ENCODE measurements around the gene PAPPA2.

GRCh38 chr1:176741181-176741580 is 278.2 kb downstream of the PAPPA2 start:
- no peak for TF ChIP-seq POLR2A (IDR thresholded peaks at IDR 0.05)
- no peak for TF ChIP-seq CTCF (IDR thresholded peaks at IDR 0.05)
